HepG2 (cell line): ENCODE measurements around the gene SEC61A1. TPM values are rescaled to one million over a fixed set of nuclear protein-coding genes. Genes with fewer than 3 reads are reported as not detected.
A peak's percentile ranks its signal among the peaks of the same experiment; 100 is the strongest.

Experiments used
- AGO2 ChIP-seq: fragments of 200-400 bp; formaldehyde crosslinking; optimal IDR thresholded peaks from 2 replicates; pipeline ENCODE3; 2017; ENCODE audit warnings: mild to moderate bottlenecking, low read depth, low read length, moderate library complexity
- DMAP1 ChIP-seq: IDR thresholded peaks from 2 replicates; pipeline ENCODE4 v1.6.1; 2016
- DZIP1 ChIP-seq: sonication (generic); formaldehyde crosslinking; IDR thresholded peaks from 2 replicates; pipeline ENCODE4 v1.5.0; 2020; ENCODE audit warnings: mild to moderate bottlenecking, missing genetic modification reagents
- GMEB2 ChIP-seq: IDR thresholded peaks from 2 replicates; pipeline ENCODE4 v1.6.1; 2016; ENCODE audit warnings: missing biosample characterization, missing genetic modification reagents, low read depth
- HOXA3 ChIP-seq: sonication (generic); formaldehyde crosslinking; IDR thresholded peaks from 2 replicates; pipeline ENCODE4 v1.5.0; 2020; ENCODE audit warnings: missing genetic modification reagents
- IRF2 ChIP-seq: IDR thresholded peaks from 2 replicates; pipeline ENCODE4 v1.6.1; 2018; ENCODE audit warnings: missing genetic modification reagents, missing compliant biosample characterization
- IRF9 ChIP-seq: sonication (generic); formaldehyde crosslinking; IDR thresholded peaks from 2 replicates; pipeline ENCODE4 v1.8.0; 2022; ENCODE audit warnings: missing genetic modification reagents, mild to moderate bottlenecking, borderline replicate concordance
- JUNB ChIP-seq: sonication (generic); formaldehyde crosslinking; IDR thresholded peaks from 2 replicates; pipeline ENCODE4 v1.8.0; 2022; ENCODE audit warnings: missing genetic modification reagents, mild to moderate bottlenecking, borderline replicate concordance
- KLF13 ChIP-seq: sonication (generic); formaldehyde crosslinking; IDR thresholded peaks from 2 replicates; pipeline ENCODE4 v1.4.0; 2020; ENCODE audit warnings: mild to moderate bottlenecking, missing genetic modification reagents
- LCORL ChIP-seq, 2 experiments: fragments of 450-650 bp in 1 of 2; sonication (generic) in 1 of 2; formaldehyde crosslinking in 1 of 2; IDR thresholded peaks; 2 replicates each; pipeline versions ENCODE4 v1.5.0 to v1.6.1; 2017 to 2020; ENCODE audit warnings: antibody characterized with exemption in 1 of 2, missing genetic modification reagents in 1 of 2
- NR2F6 ChIP-seq, 2 experiments: IDR thresholded peaks; 2 replicates each; pipeline ENCODE4 v1.6.1; 2016; ENCODE audit warnings: antibody characterized with exemption in 1 of 2, mild to moderate bottlenecking in 1 of 2
- PHF8 ChIP-seq: sonication (generic); formaldehyde crosslinking; IDR thresholded peaks from 2 replicates; pipeline ENCODE4 v1.5.0; 2020; ENCODE audit warnings: missing genetic modification reagents
- SMYD3 ChIP-seq: sonication (generic); formaldehyde crosslinking; IDR thresholded peaks from 2 replicates; pipeline ENCODE4 v1.8.1; 2023; ENCODE audit warnings: mild to moderate bottlenecking, missing genetic modification reagents
- TBL1XR1 ChIP-seq: fragments of 150-350 bp; IDR thresholded peaks from 2 replicates; pipeline ENCODE4 v1.6.1; 2014; ENCODE audit warnings: borderline replicate concordance, low read length; ENCODE audit not compliant: partially characterized antibody
- TCF7L2 ChIP-seq: IDR thresholded peaks from 2 replicates; pipeline ENCODE4 v1.6.1; 2011; ENCODE audit warnings: mild to moderate bottlenecking, low read depth, low read length, moderate library complexity
- ZGPAT ChIP-seq: IDR thresholded peaks from 2 replicates; pipeline ENCODE4 v1.6.1; 2016; ENCODE audit warnings: mild to moderate bottlenecking
- ZNF18 ChIP-seq: sonication (generic); formaldehyde crosslinking; IDR thresholded peaks from 2 replicates; pipeline ENCODE4 v1.8.0; 2022; ENCODE audit warnings: mild to moderate bottlenecking, missing genetic modification reagents; ENCODE audit not compliant: insufficient replicate concordance
- ZNF20 ChIP-seq: sonication (generic); formaldehyde crosslinking; IDR thresholded peaks from 2 replicates; pipeline ENCODE4 v1.4.0; 2020; ENCODE audit warnings: mild to moderate bottlenecking, moderate library complexity, missing genetic modification reagents
- ZNF234 ChIP-seq: sonication (generic); formaldehyde crosslinking; conservative IDR thresholded peaks from 2 replicates; pipeline ENCODE4 v1.5.1; 2020; ENCODE audit warnings: mild to moderate bottlenecking, missing genetic modification reagents
- ZNF414 ChIP-seq: sonication (generic); formaldehyde crosslinking; IDR thresholded peaks from 2 replicates; pipeline ENCODE4 v1.5.0; 2020; ENCODE audit warnings: missing genetic modification reagents
- ZNF839 ChIP-seq: sonication (generic); formaldehyde crosslinking; IDR thresholded peaks from 2 replicates; pipeline ENCODE4 v1.4.0; 2020; ENCODE audit warnings: missing genetic modification reagents, mild to moderate bottlenecking, borderline replicate concordance
- ZSCAN31 ChIP-seq: sonication (generic); formaldehyde crosslinking; IDR thresholded peaks from 2 replicates; pipeline ENCODE4 v1.5.0; 2020; ENCODE audit warnings: low read depth, mild to moderate bottlenecking, missing genetic modification reagents
- polyA plus RNA-seq, 8 experiments: library from polyadenylated mRNA; depleted of rRNA in 3 of 8; stranded (reverse) in 7 of 8; unstranded in 1 of 8; fragments of >200 nt; fragmentation: Illumina TruSeq in 4 of 8; extraction: Trizol in 4 of 8; gene quantifications; 2 replicates each; pipeline versions ENCODE4 v1.2.1 to v1.2.3, GENCODE V29; 2011 to 2016; ENCODE audit warnings: low read depth in 4 of 8, missing spikeins in 1 of 8, mixed read lengths in 1 of 8; ENCODE audit not compliant: insufficient read depth in 1 of 8
- total RNA-seq, 5 experiments: library from RNA; depleted of rRNA; stranded (reverse); fragments of >200 nt; fragmentation: Illumina TruSeq; extraction: Trizol; gene quantifications; 2 replicates each; pipeline ENCODE4 v1.2.3, GENCODE V29; 2016; ENCODE audit warnings: low read depth in 1 of 5

The SEC61A1 gene
- total and polyA plus RNA-seq, 2 of the 13 experiments (the other 11 are each of a cell fraction or from before 2014, with no cell fraction given) = 170 to 203 TPM

- TF ChIP-seq TCF7L2 (no peak), IRF2 (no peak), IRF9 (CRISPR knock-in tag) (no peak), ZNF20 (CRISPR knock-in tag) (no peak), ZGPAT (CRISPR knock-in tag) (peak; percentile 2; the same call in 1 of the 2 replicates), LCORL (IDR thresholded peaks at IDR 0.05) (no peak), LCORL (CRISPR knock-in tag; IDR thresholded peaks at IDR 0.05) (peak; percentile 69; the same call in 1 of the 2 replicates), AGO2 (no peak), TBL1XR1 (no peak), ZNF414 (CRISPR knock-in tag) (peak; percentile 69; the same call in 1 of the 2 replicates), NR2F6 (IDR thresholded peaks at IDR 0.05) (no peak), NR2F6 (CRISPR knock-in tag; IDR thresholded peaks at IDR 0.05) (no peak), KLF13 (CRISPR knock-in tag) (no peak), SMYD3 (CRISPR knock-in tag) (no peak), ZNF18 (CRISPR knock-in tag) (no peak), DMAP1 (CRISPR knock-in tag) (0 out of 2 replicates have a peak, but pooled peaks have one; percentile 2), ZNF234 (CRISPR knock-in tag) (no peak), JUNB (CRISPR knock-in tag) (no peak), HOXA3 (CRISPR knock-in tag) (no peak), DZIP1 (CRISPR knock-in tag) (no peak), GMEB2 (CRISPR knock-in tag) (no peak), PHF8 (CRISPR knock-in tag) (no peak), ZSCAN31 (CRISPR knock-in tag) (no peak), ZNF839 (no peak)
Observed at GRCh38 chr3:128051459-128051836, 789 bp upstream of the SEC61A1 start (continued).
